Smooth muscle cell (in vitro differentiated cells): ENCODE results near the gene CT45A1. TPM values are rescaled to one million over a fixed set of nuclear protein-coding genes. Genes with fewer than 3 reads are reported as not detected.
"Not testable (repeated sequence)": the region's sequence is repeated elsewhere in the genome, so short reads cannot be mapped to it uniquely, and the experiment has no call there.

Experiments used
- DNase-seq: peaks from one replicate; lab custom pipeline; 2025; ENCODE audit not compliant: unreplicated experiment; lab: John Stamatoyannopoulos, UW
- H2AFZ ChIP-seq: fragments of 200-600 bp; sonication (generic); 2 replicates; pipeline ENCODE4 v1.6.0; 2016; ENCODE audit warnings: antibody characterized with exemption, low read depth, mild to moderate bottlenecking
- H3F3A ChIP-seq: fragments of 200-600 bp; sonication (generic); 2 replicates; pipeline ENCODE4 v1.6.0; 2017; ENCODE audit warnings: antibody characterized with exemption, low read depth
- H3K27ac ChIP-seq: fragments of 200-600 bp; sonication (generic); 2 replicates; pipeline ENCODE4 v1.5.1; 2016; ENCODE audit warnings: low read depth, mild to moderate bottlenecking
- H3K27me3 ChIP-seq: fragments of 200-600 bp; sonication (generic); 2 replicates; pipeline ENCODE4 v1.6.1; 2016; ENCODE audit warnings: low read depth, mild to moderate bottlenecking
- H3K36me3 ChIP-seq: fragments of 200-600 bp; sonication (generic); 2 replicates; pipeline ENCODE4 v1.5.1; 2016; ENCODE audit warnings: low read depth
- H3K4me1 ChIP-seq: fragments of 200-600 bp; sonication (generic); 2 replicates; pipeline ENCODE4 v1.5.1; 2016; ENCODE audit warnings: low read depth
- H3K4me2 ChIP-seq: fragments of 200-600 bp; sonication (generic); 2 replicates; pipeline ENCODE4 v1.6.0; 2016; ENCODE audit warnings: mild to moderate bottlenecking
- H3K4me3 ChIP-seq: fragments of 200-600 bp; sonication (generic); 2 replicates; pipeline ENCODE4 v1.5.1; 2016; ENCODE audit warnings: mild to moderate bottlenecking
- H3K79me2 ChIP-seq: fragments of 200-600 bp; sonication (generic); 2 replicates; pipeline ENCODE4 v1.6.0; 2016; ENCODE audit warnings: low read depth, mild to moderate bottlenecking
- H3K9ac ChIP-seq: fragments of 200-600 bp; sonication (generic); 2 replicates; pipeline ENCODE4 v1.6.0; 2016; ENCODE audit warnings: low read depth
- H3K9me3 ChIP-seq: fragments of 200-600 bp; sonication (generic); replicated peaks from 2 replicates; pipeline ENCODE4 v1.5.1; 2016; ENCODE audit warnings: low read depth
- H4K20me1 ChIP-seq: fragments of 200-600 bp; sonication (generic); 2 replicates; pipeline ENCODE4 v1.6.0; 2016; ENCODE audit warnings: low read depth
- CTCF ChIP-seq: fragments of 200-600 bp; sonication (generic); IDR thresholded peaks from 2 replicates; pipeline ENCODE4 v1.5.1; 2017; ENCODE audit warnings: borderline replicate concordance, mild to moderate bottlenecking, antibody characterized with exemption; ENCODE audit not compliant: insufficient read depth, poor library complexity, severe bottlenecking
- WGBS: methylation state at CpG from one replicate; pipeline ENCODE4 v1.1.7; 2016; ENCODE audit warnings: low lambda C conversion rate; 5-methylcytosine and 5-hydroxymethylcytosine counted together
- polyA plus RNA-seq: library from polyadenylated mRNA; unstranded; fragments of >200 nt; fragmentation: Nextera tagmentation; extraction: Ambion mirVana; gene quantifications from 2 replicates; pipeline ENCODE4 v1.2.1, GENCODE V29; 2016
- total RNA-seq: library from RNA; depleted of rRNA; stranded (reverse); fragments of >200 nt; gene quantifications from 2 replicates; pipeline ENCODE4 v1.2.3, GENCODE V29; 2014

Gene CT45A1
- total and polyA plus RNA-seq, 2 experiments from 2014 or later: not detected

- TF ChIP-seq CTCF: no peak
- H3F3A ChIP-seq: no peaks in the 10 kb centered on the region
- no peaks in the 10 kb centered on the region for H3K27me3 ChIP-seq
- no peaks in the 10 kb centered on the region for H3K79me2 ChIP-seq
- H3K27ac ChIP-seq: no peak overlapping the region
- no peak overlapping the region for H3K9ac ChIP-seq
- no peak overlapping the region for H3K4me3 ChIP-seq
- H3K4me1 ChIP-seq: no peaks in the 10 kb centered on the region
- H4K20me1 ChIP-seq: no peaks in the 10 kb centered on the region
- DNase-seq: no peak
- no peaks in the 10 kb centered on the region for H3K36me3 ChIP-seq
- no peak overlapping the region for H3K4me2 ChIP-seq
- H2AFZ ChIP-seq: no peak overlapping the region
- no peaks in the 10 kb centered on the region for H3K9me3 ChIP-seq
Observed at GRCh38 chrX:135698924-135699323, 14.5 kb upstream of the CT45A1 start.

GRCh38 chrX:135707880-135708279, 5.6 kb upstream of the CT45A1 start:
- Histone ChIP-seq H3F3A (no peaks in the 10 kb centered on the region), H3K79me2 (no peaks in the 10 kb centered on the region), H4K20me1 (no peaks in the 10 kb centered on the region), H3K27me3 (no peaks in the 10 kb centered on the region), H3K4me3 (no peak overlapping the region), H3K27ac (no peak overlapping the region), H3K4me2 (no peak overlapping the region), H2AFZ (no peak overlapping the region), H3K9ac (no peak overlapping the region), H3K36me3 (no peaks in the 10 kb centered on the region), H3K4me1 (no peaks in the 10 kb centered on the region), H3K9me3 (no peaks in the 10 kb centered on the region)
- no peak for TF ChIP-seq CTCF
- DNase-seq: no peak
- 69% methylated on average over 10 of the region's 12 CpGs for WGBS

GRCh38 chrX:135713795-135714194, 356 bp downstream of the CT45A1 start:
- Histone ChIP-seq H3K79me2 (no peaks in the 10 kb centered on the region), H3K4me3 (no peak overlapping the region), H4K20me1 (no peaks in the 10 kb centered on the region), H2AFZ (no peak overlapping the region), H3K36me3 (no peaks in the 10 kb centered on the region), H3K4me1 (no peaks in the 10 kb centered on the region), H3K9ac (no peak overlapping the region), H3F3A (no peaks in the 10 kb centered on the region), H3K9me3 (no peaks in the 10 kb centered on the region), H3K27me3 (no peaks in the 10 kb centered on the region), H3K27ac (no peak overlapping the region), H3K4me2 (no peak overlapping the region)
- DNase-seq: no peak
- no peak for TF ChIP-seq CTCF
- 91% methylated on average over 19 of the region's 20 CpGs for WGBS

GRCh38 chrX:135734666-135735065, 21.2 kb downstream of the CT45A1 start:
- not testable (repeated sequence) for H2AFZ ChIP-seq, H3K4me1 ChIP-seq, H4K20me1 ChIP-seq, DNase-seq, H3K4me3 ChIP-seq, H3K4me2 ChIP-seq, H3K36me3 ChIP-seq, H3F3A ChIP-seq, H3K9me3 ChIP-seq, H3K79me2 ChIP-seq, H3K27me3 ChIP-seq, H3K9ac ChIP-seq, H3K27ac ChIP-seq
- 78% methylated on average over 5 of the region's 5 CpGs for WGBS
